Type B pancreatic cell (in vitro differentiated cells): ENCODE measurements around the gene HHATL. TPM values are rescaled to one million over a fixed set of nuclear protein-coding genes. Genes with fewer than 3 reads are reported as not detected.
A peak's percentile ranks its signal among the peaks of the same experiment; 100 is the strongest.
"Not testable (repeated sequence)": the region's sequence is repeated elsewhere in the genome, so short reads cannot be mapped to it uniquely, and the experiment has no call there.

Source experiments
- DNase-seq: peaks from one replicate; pipeline ENCODE4 v3.0.0; 2021; ENCODE audit warnings: mixed read lengths; ENCODE audit not compliant: unreplicated experiment; ENCODE audit errors: extremely low spot score
- H3K27ac Mint-ChIP-seq: 2 replicates; pipeline ENCODE4 v1.8.0; 2021; ENCODE audit warnings: mild to moderate bottlenecking, mixed read lengths
- H3K27me3 Mint-ChIP-seq: 2 replicates; pipeline ENCODE4 v1.8.0; 2021; ENCODE audit warnings: mixed read lengths
- H3K36me3 Mint-ChIP-seq: 2 replicates; pipeline ENCODE4 v1.8.0; 2021; ENCODE audit warnings: mixed read lengths
- H3K4me1 Mint-ChIP-seq: one replicate; pipeline ENCODE4 v1.8.0; 2021; ENCODE audit warnings: mixed read lengths; ENCODE audit not compliant: unreplicated experiment
- H3K4me3 Mint-ChIP-seq: 2 replicates; pipeline ENCODE4 v1.8.0; 2021; ENCODE audit warnings: mild to moderate bottlenecking, mixed read lengths
- H3K9me3 Mint-ChIP-seq: 2 replicates; pipeline ENCODE4 v1.8.0; 2021; ENCODE audit warnings: mixed read lengths
- total RNA-seq: library from RNA; stranded (reverse); gene quantifications from 2 replicates; pipeline ENCODE4 v1.2.1, GENCODE V29; 2021; ENCODE audit warnings: low replicate concordance
- TF ChIP-seq, protein P1 (sequence below): fragments of 200-600 bp; sonication (generic); conservative IDR thresholded peaks from 2 replicates; pipeline ENCODE4 v1.5.0; 2021; ENCODE audit warnings: antibody characterized with exemption, mild to moderate bottlenecking

HHATL gene
- total RNA-seq, 1 donor from 2014 or later = not detected

DNA sequence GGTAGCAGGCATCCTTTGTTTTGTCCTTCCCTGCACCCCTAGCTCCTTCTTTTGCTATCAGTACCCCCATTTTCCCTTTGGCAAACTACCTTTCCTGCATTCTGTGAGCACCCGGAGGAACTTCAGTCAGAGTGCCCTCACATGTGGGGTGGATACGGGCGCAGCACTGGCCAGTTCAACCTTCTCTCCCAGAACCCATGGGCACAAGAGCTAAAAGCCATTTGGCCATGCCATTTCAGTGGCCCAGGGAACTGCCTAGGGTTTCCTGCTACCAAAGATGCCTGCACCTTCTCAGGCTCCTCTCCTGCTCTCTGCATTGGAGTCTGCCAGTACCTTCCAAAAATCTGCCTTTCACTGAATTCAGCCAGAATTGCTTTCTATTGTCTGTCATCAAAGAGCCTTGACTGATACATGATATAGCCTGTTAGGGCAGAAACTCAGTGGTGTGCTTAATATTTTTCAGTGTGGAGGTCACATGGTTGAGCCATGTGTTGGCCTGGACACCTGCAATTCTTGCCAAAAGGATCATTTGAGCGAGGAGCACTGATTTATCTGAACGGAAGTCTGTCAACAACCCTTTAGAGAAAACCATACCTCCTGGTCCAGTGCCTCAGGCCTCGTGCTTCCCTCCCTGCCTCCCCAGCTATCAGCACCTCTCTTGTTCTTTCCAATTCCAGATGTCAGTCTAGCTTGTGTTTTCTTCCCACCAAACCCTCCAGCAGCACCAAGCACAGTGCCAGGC is 27.0 kb upstream of the HHATL start:
- no peak overlapping the region for H3K4me3 Mint-ChIP-seq
- DNase-seq = no peak
- no peaks in the 10 kb centered on the region for H3K36me3 Mint-ChIP-seq
- no peaks in the 10 kb centered on the region for H3K9me3 Mint-ChIP-seq
- TF ChIP-seq, protein P1, sequence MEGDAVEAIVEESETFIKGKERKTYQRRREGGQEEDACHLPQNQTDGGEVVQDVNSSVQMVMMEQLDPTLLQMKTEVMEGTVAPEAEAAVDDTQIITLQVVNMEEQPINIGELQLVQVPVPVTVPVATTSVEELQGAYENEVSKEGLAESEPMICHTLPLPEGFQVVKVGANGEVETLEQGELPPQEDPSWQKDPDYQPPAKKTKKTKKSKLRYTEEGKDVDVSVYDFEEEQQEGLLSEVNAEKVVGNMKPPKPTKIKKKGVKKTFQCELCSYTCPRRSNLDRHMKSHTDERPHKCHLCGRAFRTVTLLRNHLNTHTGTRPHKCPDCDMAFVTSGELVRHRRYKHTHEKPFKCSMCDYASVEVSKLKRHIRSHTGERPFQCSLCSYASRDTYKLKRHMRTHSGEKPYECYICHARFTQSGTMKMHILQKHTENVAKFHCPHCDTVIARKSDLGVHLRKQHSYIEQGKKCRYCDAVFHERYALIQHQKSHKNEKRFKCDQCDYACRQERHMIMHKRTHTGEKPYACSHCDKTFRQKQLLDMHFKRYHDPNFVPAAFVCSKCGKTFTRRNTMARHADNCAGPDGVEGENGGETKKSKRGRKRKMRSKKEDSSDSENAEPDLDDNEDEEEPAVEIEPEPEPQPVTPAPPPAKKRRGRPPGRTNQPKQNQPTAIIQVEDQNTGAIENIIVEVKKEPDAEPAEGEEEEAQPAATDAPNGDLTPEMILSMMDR = no peak
- no peak overlapping the region for H3K27ac Mint-ChIP-seq
- peaks cover 8% of the 10 kb centered on the region for H3K4me1 Mint-ChIP-seq
- H3K27me3 Mint-ChIP-seq = no peaks in the 10 kb centered on the region

DNA sequence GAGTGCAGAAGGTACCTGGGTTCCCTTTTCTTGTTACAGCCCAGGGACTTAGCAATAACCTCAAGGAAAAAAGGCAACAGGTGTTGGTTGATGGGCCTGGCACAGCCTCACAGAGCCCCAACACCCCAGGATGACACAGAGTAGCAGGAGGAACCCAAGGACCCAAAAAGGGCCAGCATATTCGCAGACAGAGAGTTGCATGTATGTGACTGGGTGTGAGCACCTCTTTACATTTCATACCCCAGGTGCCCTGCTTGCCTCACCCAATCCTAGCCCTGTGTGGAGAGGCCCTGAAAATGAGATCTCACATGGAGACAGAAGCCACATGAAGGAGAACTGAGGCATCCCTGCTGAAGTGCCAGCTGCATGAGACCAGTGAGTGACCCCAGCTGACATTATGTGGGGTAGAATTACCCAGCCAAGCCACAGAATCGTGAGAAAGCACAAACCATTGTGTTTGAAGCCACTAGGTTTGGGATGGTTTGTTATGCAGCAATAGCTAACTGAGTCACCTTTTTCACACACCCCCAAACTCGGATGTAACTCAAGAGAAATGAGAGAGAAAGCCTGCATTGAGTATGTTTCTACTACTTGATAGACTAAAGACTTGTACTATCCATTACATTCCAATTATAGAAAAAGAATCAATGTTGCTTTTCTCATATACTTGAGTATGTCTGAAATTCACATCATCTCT is 26.2 kb upstream of the HHATL start:
- peaks cover 8% of the 10 kb centered on the region for H3K4me1 Mint-ChIP-seq
- DNase-seq = no peak
- H3K4me3 Mint-ChIP-seq = no peak overlapping the region
- TF ChIP-seq, protein P1 = no peak
- no peaks in the 10 kb centered on the region for H3K36me3 Mint-ChIP-seq
- H3K9me3 Mint-ChIP-seq = no peaks in the 10 kb centered on the region
- H3K27me3 Mint-ChIP-seq = no peaks in the 10 kb centered on the region
- no peak overlapping the region for H3K27ac Mint-ChIP-seq

DNA sequence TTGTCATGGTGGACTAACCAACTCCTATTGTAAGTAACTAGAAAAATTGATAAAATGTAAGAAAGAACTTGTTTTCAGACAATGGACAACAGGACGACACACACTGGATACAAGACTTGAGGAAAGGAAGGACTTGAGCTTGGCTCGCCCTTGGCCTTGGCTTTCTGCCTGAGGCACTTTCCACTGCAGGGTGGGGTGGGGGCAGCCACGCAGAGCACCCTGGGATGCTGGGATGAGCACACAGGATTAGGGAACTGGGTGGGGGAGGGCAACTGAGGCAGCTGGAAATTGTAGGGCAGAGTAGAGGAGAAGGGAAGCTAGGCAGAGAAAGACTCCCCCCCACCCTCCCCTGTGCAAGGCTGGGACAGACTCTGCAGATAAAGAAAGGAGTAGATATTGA is 25.5 kb upstream of the HHATL start:
- DNase-seq = peak; percentile 22
- H3K4me3 Mint-ChIP-seq = no peak overlapping the region

DNA sequence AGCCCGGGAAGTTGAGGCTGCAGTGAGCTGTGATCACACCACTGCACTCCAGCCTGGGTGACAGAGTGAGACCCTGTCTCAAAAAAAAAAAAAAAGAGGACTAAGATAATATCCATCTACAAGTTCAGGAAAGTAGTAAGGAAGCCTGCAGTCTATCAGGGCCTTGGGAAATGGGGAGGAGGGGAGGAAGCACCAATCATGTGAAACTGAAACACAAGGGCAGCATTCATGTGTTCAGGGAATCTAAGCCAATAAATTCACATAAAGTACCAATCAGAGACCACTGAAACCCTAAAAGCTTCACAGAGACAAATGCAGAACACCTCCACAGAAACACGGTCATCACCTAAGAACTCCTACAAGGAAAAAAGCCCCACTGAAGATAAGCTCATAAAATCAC is 22.9 kb upstream of the HHATL start:
- DNase-seq = no peak
- Mint-ChIP-seq H3K27me3 (no peaks in the 10 kb centered on the region), H3K4me1 (no peaks in the 10 kb centered on the region), H3K9me3 (no peaks in the 10 kb centered on the region), H3K4me3 (no peak overlapping the region), H3K27ac (no peak overlapping the region), H3K36me3 (no peaks in the 10 kb centered on the region)
- TF ChIP-seq, protein P1 = no peak

More for the DNA sequence above, 25.5 kb upstream of the HHATL start:
- peaks cover 8% of the 10 kb centered on the region for H3K4me1 Mint-ChIP-seq
- TF ChIP-seq, protein P1 = no peak
- H3K36me3 Mint-ChIP-seq = no peaks in the 10 kb centered on the region
- no peaks in the 10 kb centered on the region for H3K9me3 Mint-ChIP-seq
- no peak overlapping the region for H3K27ac Mint-ChIP-seq
- no peaks in the 10 kb centered on the region for H3K27me3 Mint-ChIP-seq

DNA sequence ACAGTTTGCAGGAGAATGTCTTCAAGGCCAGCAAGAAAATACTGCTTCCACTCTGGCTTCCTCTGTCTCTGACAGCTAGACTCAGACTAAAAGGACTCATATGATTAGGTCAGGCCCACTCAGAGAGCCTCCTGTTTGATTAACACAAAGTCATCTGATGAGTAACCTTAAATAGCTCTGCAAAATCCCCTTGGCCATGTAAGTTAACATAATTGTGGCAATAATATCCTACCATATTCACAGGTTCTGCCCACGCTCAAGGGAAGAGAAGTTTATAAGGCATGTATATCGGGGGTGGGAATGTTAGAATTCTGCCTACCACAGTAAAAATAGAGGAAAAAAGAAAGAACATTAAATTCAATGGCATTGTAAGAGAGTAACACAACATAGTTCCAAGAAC is 20.6 kb upstream of the HHATL start:
- no peak for DNase-seq
- no peaks in the 10 kb centered on the region for H3K9me3 Mint-ChIP-seq
- no peaks in the 10 kb centered on the region for H3K27me3 Mint-ChIP-seq
- no peaks in the 10 kb centered on the region for H3K36me3 Mint-ChIP-seq
- H3K4me3 Mint-ChIP-seq = no peak overlapping the region
- H3K27ac Mint-ChIP-seq = no peak overlapping the region
- TF ChIP-seq, protein P1 = no peak
- no peaks in the 10 kb centered on the region for H3K4me1 Mint-ChIP-seq

DNA sequence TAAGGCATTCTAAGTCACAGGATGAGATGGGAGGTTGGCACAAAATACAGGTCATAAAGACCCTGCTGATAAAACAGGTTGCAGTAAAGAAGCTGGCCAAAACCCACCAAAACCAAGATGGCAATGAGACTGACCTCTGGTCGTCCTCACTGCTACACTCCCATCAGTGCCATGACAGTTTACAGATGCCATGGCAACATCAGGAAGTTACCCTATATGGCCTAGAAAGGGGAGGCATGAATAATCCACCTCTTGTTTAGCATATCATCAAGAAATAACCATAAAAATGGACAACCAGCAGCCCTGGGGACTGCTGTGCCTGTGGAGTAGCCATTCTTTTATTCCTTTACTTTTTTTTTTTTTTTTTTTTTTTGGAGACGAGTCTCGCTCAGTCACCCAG is 19.8 kb upstream of the HHATL start:
- DNase-seq, H3K4me1 Mint-ChIP-seq, H3K27me3 Mint-ChIP-seq, H3K4me3 Mint-ChIP-seq, H3K27ac Mint-ChIP-seq, H3K9me3 Mint-ChIP-seq, H3K36me3 Mint-ChIP-seq: not testable (repeated sequence)
